IMR-90 (cell line): ENCODE measurements around the gene BCL2.

Experiments
- BHLHE40 ChIP-seq: fragments of 150-350 bp; IDR thresholded peaks from 2 replicates; pipeline ENCODE4 v1.6.1; 2016; ENCODE audit warnings: mild to moderate bottlenecking, low read depth, low read length
- CEBPB ChIP-seq: IDR thresholded peaks from 2 replicates; pipeline ENCODE4 v1.6.1; 2012; ENCODE audit warnings: low read depth, low read length, improper control_type of control experiment
- MAFK ChIP-seq: IDR thresholded peaks from 2 replicates; pipeline ENCODE4 v1.6.1; 2012; ENCODE audit warnings: low read depth, low read length, improper control_type of control experiment
- MAZ ChIP-seq: IDR thresholded peaks from 2 replicates; pipeline ENCODE4 v1.6.1; 2012; ENCODE audit warnings: low read depth, mild to moderate bottlenecking, low read length, improper control_type of control experiment, moderate library complexity, borderline replicate concordance
- MXI1 ChIP-seq: IDR thresholded peaks from 2 replicates; pipeline ENCODE4 v1.6.1; 2012; ENCODE audit warnings: low read depth, mild to moderate bottlenecking, low read length, moderate library complexity, borderline replicate concordance
- POLR2A ChIP-seq: IDR thresholded peaks from 2 replicates; pipeline ENCODE4 v1.6.1; 2012; ENCODE audit warnings: mild to moderate bottlenecking, low read depth, low read length
- RAD21 ChIP-seq: IDR thresholded peaks from 2 replicates; pipeline ENCODE4 v1.6.1; 2012; ENCODE audit warnings: low read length, improper control_type of control experiment
- RFX5 ChIP-seq: IDR thresholded peaks from 2 replicates; pipeline ENCODE4 v1.8.0; 2012; ENCODE audit warnings: low read depth, mild to moderate bottlenecking, low read length, moderate library complexity
- SMC3 ChIP-seq: fragments of 150-350 bp; IDR thresholded peaks from 2 replicates; pipeline ENCODE4 v1.6.1; 2016; ENCODE audit warnings: low read depth, mild to moderate bottlenecking, antibody characterized with exemption, low read length, moderate library complexity
- USF2 ChIP-seq: fragments of 150-350 bp; IDR thresholded peaks from 2 replicates; pipeline ENCODE4 v1.6.1; 2017; ENCODE audit warnings: mild to moderate bottlenecking, antibody characterized with exemption, low read length, low read depth
- TF ChIP-seq, protein P1 (sequence below): conservative IDR thresholded peaks from 2 replicates; pipeline ENCODE4 v1.5.1; 2012; ENCODE audit warnings: mild to moderate bottlenecking, low read depth, low read length, improper control_type of control experiment

DNA sequence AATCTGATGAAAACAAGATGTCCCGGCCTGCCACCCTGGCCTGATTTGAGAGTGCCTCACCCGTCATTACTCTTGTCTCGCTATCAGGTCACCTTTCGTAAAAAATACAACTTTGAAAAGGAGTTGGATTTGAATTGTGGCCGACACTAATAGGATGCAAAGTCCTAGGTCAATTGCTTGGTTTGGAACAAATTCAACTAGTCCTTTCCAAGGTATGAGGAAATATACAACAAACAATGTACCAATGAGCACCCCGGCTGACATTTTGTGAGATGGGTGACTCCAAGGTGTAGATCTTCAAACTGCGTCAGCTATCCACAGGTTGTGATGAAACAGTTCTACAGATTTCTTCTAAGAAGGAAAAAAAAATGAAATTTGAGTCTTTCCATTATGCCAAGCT is 77.8 kb downstream of the BCL2 start:
- TF ChIP-seq MAFK, result no peak
- TF ChIP-seq, protein P1, sequence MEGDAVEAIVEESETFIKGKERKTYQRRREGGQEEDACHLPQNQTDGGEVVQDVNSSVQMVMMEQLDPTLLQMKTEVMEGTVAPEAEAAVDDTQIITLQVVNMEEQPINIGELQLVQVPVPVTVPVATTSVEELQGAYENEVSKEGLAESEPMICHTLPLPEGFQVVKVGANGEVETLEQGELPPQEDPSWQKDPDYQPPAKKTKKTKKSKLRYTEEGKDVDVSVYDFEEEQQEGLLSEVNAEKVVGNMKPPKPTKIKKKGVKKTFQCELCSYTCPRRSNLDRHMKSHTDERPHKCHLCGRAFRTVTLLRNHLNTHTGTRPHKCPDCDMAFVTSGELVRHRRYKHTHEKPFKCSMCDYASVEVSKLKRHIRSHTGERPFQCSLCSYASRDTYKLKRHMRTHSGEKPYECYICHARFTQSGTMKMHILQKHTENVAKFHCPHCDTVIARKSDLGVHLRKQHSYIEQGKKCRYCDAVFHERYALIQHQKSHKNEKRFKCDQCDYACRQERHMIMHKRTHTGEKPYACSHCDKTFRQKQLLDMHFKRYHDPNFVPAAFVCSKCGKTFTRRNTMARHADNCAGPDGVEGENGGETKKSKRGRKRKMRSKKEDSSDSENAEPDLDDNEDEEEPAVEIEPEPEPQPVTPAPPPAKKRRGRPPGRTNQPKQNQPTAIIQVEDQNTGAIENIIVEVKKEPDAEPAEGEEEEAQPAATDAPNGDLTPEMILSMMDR, result no peak
- TF ChIP-seq MAZ, result no peak
- TF ChIP-seq RAD21, result no peak
- TF ChIP-seq POLR2A, result no peak
- no peak for TF ChIP-seq SMC3
- TF ChIP-seq CEBPB, result no peak
- TF ChIP-seq RFX5, result no peak
- TF ChIP-seq BHLHE40, result no peak
- no peak for TF ChIP-seq MXI1
- TF ChIP-seq USF2, result no peak
